Upper lobe of left lung (tissue), 4 donors: ENCODE results near the gene RGS9.

ENCODE experiments used
- CTCF ChIP-seq, 6 experiments: fragments of 450-650 bp in 4 of 6; fragments of 200-600 bp in 2 of 6; sonication (generic) in 2 of 6; IDR thresholded peaks; one replicate each; pipeline ENCODE4 v1.5.1; 2016 to 2019; ENCODE audit warnings: antibody characterized with exemption in 6 of 6
- EP300 ChIP-seq, 4 donors: sonication (generic); formaldehyde crosslinking; IDR thresholded peaks; one replicate each; pipeline ENCODE4 v1.5.1; 2017; ENCODE audit warnings: antibody characterized with exemption in 4 of 4, control low read depth in 2 of 4
- POLR2A ChIP-seq, 4 donors: fragments of 450-650 bp; IDR thresholded peaks; one replicate each; pipeline ENCODE4 v1.5.1; 2016 to 2017; ENCODE audit warnings: antibody characterized with exemption in 4 of 4, mild to moderate bottlenecking in 2 of 4
- POLR2AphosphoS5 ChIP-seq, 2 donors: sonication (generic); formaldehyde crosslinking; IDR thresholded peaks; one replicate each; pipeline ENCODE4 v1.5.1; 2017; ENCODE audit warnings: antibody characterized with exemption in 2 of 2

GRCh38 chr17:65219124-65219523 is 82.0 kb downstream of the RGS9 start:
- TF ChIP-seq POLR2A (IDR thresholded peaks at IDR 0.05) (no peak), CTCF (IDR thresholded peaks at IDR 0.05) (no peak), EP300 (IDR thresholded peaks at IDR 0.05) (no peak), POLR2AphosphoS5 (IDR thresholded peaks at IDR 0.05) (no peak)
